ENCODE data around the gene ZNF804B. TPM values are rescaled to one million over a fixed set of nuclear protein-coding genes. Genes with fewer than 3 reads are reported as not detected.

ZNF804B gene
- total and polyA plus RNA-seq, 9 of the 15 experiments (the other 6 are each of a cell fraction or from before 2014, with no cell fraction given), result 0.04 to 0.22 (median 0.09) TPM; not detected in 6

GRCh38 chr7:88746126-88746525, 13.4 kb upstream of the ZNF804B start:
- ChIA-PET CTCF (ENCODE audit: low intra/inter-chr PET ratio) (no interaction called here), POLR2A (no interaction called here)
- no peaks in the 10 kb centered on the region for H3K79me2 ChIP-seq (ENCODE audit: control insufficient read depth, insufficient read depth, low read length)
- no peak for DNase-seq (ENCODE audit: extremely low read depth in 1 of 4, low spot score in 3 of 4)
- intact Hi-C loops (cut with micrococcal nuclease), result no loop called here
- H3K27me3 ChIP-seq (ENCODE audit: control insufficient read depth in 2 of 2, insufficient read depth in 2 of 2, low read length in 2 of 2), result no peaks in the 10 kb centered on the region
- TF ChIP-seq ZNF766 (CRISPR knock-in tag; conservative IDR thresholded peaks at IDR 0.05) (no peak), DMBX1 (CRISPR knock-in tag; IDR thresholded peaks at IDR 0.05; ENCODE audit: borderline replicate concordance) (no peak), THRAP3 (IDR thresholded peaks at IDR 0.05; ENCODE audit: borderline replicate concordance) (no peak), KAT2B (IDR thresholded peaks at IDR 0.05; ENCODE audit: low read depth, low read length) (no peak), CREB1 (IDR thresholded peaks at IDR 0.05) (no peak), CREB1 (CRISPR knock-in tag; IDR thresholded peaks at IDR 0.05) (no peak), NFATC3 (IDR thresholded peaks at IDR 0.05) (no peak), MLX (CRISPR knock-in tag; conservative IDR thresholded peaks at IDR 0.05) (no peak), ZBTB5 (IDR thresholded peaks at IDR 0.05) (no peak), TCF15 (CRISPR knock-in tag; IDR thresholded peaks at IDR 0.05) (no peak)
- WGBS (ENCODE audit: insufficient coverage, low coverage, missing lambda C conversion rate), result 15% methylated on average over 3 of the region's 3 CpGs
- no peaks in the 10 kb centered on the region for H3K9me3 ChIP-seq (replicated peaks; ENCODE audit: control insufficient read depth, insufficient read depth, low read depth, low read length)
- in situ Hi-C loops (cut with MboI), result no loop called here
- H3K4me2 ChIP-seq (ENCODE audit: insufficient read depth, low read length), result no peak overlapping the region
- no peak overlapping the region for H3K27ac ChIP-seq (ENCODE audit: extremely low read depth, low read depth, low read length)
- no peak for FAIRE-seq
- ATAC-seq, result no peak
- no peak overlapping the region for H3K4me3 ChIP-seq
- no peak overlapping the region for H2AFZ ChIP-seq (ENCODE audit: low read depth, low read length)
- no TSS peak for BruUV-seq (replicated peaks)
- no peaks in the 10 kb centered on the region for H3K4me1 ChIP-seq (replicated peaks in 1 of 2; ENCODE audit: control insufficient read depth in 2 of 2, insufficient read depth in 2 of 2, low read length in 2 of 2)
- no peaks in the 10 kb centered on the region for H3K36me3 ChIP-seq (ENCODE audit: control insufficient read depth, insufficient read depth, low read length)
- no peaks in the 10 kb centered on the region for H4K20me1 ChIP-seq (replicated peaks; ENCODE audit: control insufficient read depth, insufficient read depth, low read length)
- H3K9ac ChIP-seq (ENCODE audit: insufficient read depth in 1 of 2, low read depth in 2 of 2, low read length in 2 of 2), result no peak overlapping the region
- no peaks in the 10 kb centered on the region for H3K9me1 ChIP-seq (ENCODE audit: control insufficient read depth, insufficient read depth, low read length)

Data from K562 (cell line).